Activated naive CD4-positive, alpha-beta T cell treated with Interleukin-2 at 50 U/mL for 16 hours (primary cell): Measurements from ENCODE around the gene CES3.
"Not testable (repeated sequence)": the region's sequence is repeated elsewhere in the genome, so short reads cannot be mapped to it uniquely, and the experiment has no call there.

Experiments
- DNase-seq: peaks from one replicate; pipeline ENCODE4 v3.0.0-alpha.2; 2020

The CES3 gene

GRCh38 chr16:66974156-66974931 lies 13.3 kb downstream of the CES3 start:
- DNase-seq, result not testable (repeated sequence)

- DNase-seq, result peak; percentile 61
These were observed 13.8 kb downstream of the CES3 start for GRCh38 chr16:66974932-66975246.

GRCh38 chr16:66975302-66975893 lies 14.3 kb downstream of the CES3 start:
- no peak for DNase-seq

- no peak for DNase-seq
These were observed 15.7 kb downstream of the CES3 start for GRCh38 chr16:66976746-66977145.

- peak; percentile 90 for DNase-seq
These were observed 16.5 kb downstream of the CES3 start for GRCh38 chr16:66977341-66978113.

GRCh38 chr16:66979011-66979717 lies 18.1 kb downstream of the CES3 start:
- no peak for DNase-seq

GRCh38 chr16:66983033-66983432 lies 22.0 kb downstream of the CES3 start:
- DNase-seq, result no peak

- peak; percentile 79 for DNase-seq
These were observed 23.8 kb downstream of the CES3 start for GRCh38 chr16:66984892-66985311.

GRCh38 chr16:66986559-66986958 lies 25.5 kb downstream of the CES3 start:
- no peak for DNase-seq

GRCh38 chr16:66988197-66988788 lies 27.2 kb downstream of the CES3 start, which contains the start of gene CES4A:
CES4A (plus strand) TSS chr16:66988589; CDS start chr16:66988773, 184 bp downstream.
- no peak for DNase-seq

GRCh38 chr16:66991545-66992077 lies 30.5 kb downstream of the CES3 start:
- no peak for DNase-seq

GRCh38 chr16:66993558-66993957 lies 32.5 kb downstream of the CES3 start:
- not testable (repeated sequence) for DNase-seq

- no peak for DNase-seq
These were observed 35.4 kb downstream of the CES3 start for GRCh38 chr16:66996324-66996982.

GRCh38 chr16:66996983-66997358 lies 35.9 kb downstream of the CES3 start:
- no peak for DNase-seq

- DNase-seq, result peak; percentile 61
These were observed 39.6 kb downstream of the CES3 start for GRCh38 chr16:67000384-67001351.

- DNase-seq, result no peak
These were observed 40.7 kb downstream of the CES3 start for GRCh38 chr16:67001726-67002125.

- no peak for DNase-seq
These were observed 46.0 kb downstream of the CES3 start for GRCh38 chr16:67006930-67007658.

GRCh38 chr16:67009158-67009557 lies 48.1 kb downstream of the CES3 start:
- no peak for DNase-seq

GRCh38 chr16:67011274-67011673 lies 50.2 kb downstream of the CES3 start:
- DNase-seq, result no peak

- no peak for DNase-seq
These were observed 52.3 kb downstream of the CES3 start for GRCh38 chr16:67013233-67013822.
